HG03175 (cell line): Measurements from ENCODE around the gene POU6F1.

ENCODE experiments used
- ATAC-seq: cut with Tn5 transposase; IDR thresholded peaks from one replicate; pipeline ENCODE4 v1.9.1; 2021; ENCODE audit warnings: mild to moderate bottlenecking, moderate library complexity; ENCODE audit not compliant: unreplicated experiment

POU6F1 gene

GRCh38 chr12:51171884-51172514 lies 45.9 kb downstream of the POU6F1 start:
- peak; percentile 2 for ATAC-seq

- no peak for ATAC-seq
Measured at GRCh38 chr12:51163795-51164194, 54.1 kb downstream of the POU6F1 start.

- ATAC-seq = no peak
Measured at GRCh38 chr12:51162217-51162616, 55.6 kb downstream of the POU6F1 start.

GRCh38 chr12:51160814-51161459 lies 56.9 kb downstream of the POU6F1 start:
- no peak for ATAC-seq

GRCh38 chr12:51156245-51156765 lies 61.6 kb downstream of the POU6F1 start:
- no peak for ATAC-seq

- no peak for ATAC-seq
Measured at GRCh38 chr12:51152953-51153352, 64.9 kb downstream of the POU6F1 start.

- ATAC-seq = no peak
Measured at GRCh38 chr12:51150777-51151176, 67.1 kb downstream of the POU6F1 start.

GRCh38 chr12:51147309-51147708 lies 70.6 kb downstream of the POU6F1 start:
- ATAC-seq = no peak

- no peak for ATAC-seq
Measured at GRCh38 chr12:51139292-51139844, 78.5 kb downstream of the POU6F1 start.
